Stimulated activated CD4-positive, alpha-beta T cell treated with anti-CD3 and anti-CD28 coated beads, Interleukin-12 subunit alpha, Interleukin-12 subunit beta, amount 100 ng/mL, for 48 hours (primary cell): ENCODE results near the gene LCLAT1.

Experiments used
- DNase-seq, 3 donors: peaks; one replicate each; pipeline ENCODE4 v3.0.0-alpha.2; 2020; ENCODE audit warnings: low read depth in 2 of 3, low spot score in 1 of 3

Gene LCLAT1

DNA sequence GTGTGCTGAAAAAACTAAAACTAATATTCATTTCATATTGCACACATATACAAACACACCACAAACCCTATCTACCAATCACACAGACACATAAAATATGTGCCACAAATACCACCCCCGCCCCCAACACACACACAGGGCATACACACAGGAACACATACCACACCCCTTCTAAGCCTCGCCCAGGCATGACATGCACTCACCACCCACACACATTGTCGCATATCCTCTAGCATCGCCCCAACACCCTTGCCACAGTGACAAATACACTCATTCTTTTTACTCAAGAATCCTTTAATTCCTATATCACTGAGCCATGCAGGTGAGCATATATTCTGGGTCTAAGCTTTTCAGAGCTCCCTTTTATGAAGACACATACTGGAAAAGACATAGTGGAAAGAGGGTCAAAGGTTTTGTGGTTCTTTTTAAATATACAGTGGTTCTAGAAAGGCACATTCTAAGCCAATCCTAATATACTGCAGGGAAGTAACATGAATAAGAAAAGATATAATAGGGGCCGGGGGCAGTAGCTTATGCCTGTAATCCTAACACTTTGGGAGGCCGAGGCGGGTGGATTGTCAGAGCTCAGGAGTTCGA lies 24.5 kb upstream of the LCLAT1 start:
- peak; percentile 77 to 84 (median 83) for DNase-seq

DNA sequence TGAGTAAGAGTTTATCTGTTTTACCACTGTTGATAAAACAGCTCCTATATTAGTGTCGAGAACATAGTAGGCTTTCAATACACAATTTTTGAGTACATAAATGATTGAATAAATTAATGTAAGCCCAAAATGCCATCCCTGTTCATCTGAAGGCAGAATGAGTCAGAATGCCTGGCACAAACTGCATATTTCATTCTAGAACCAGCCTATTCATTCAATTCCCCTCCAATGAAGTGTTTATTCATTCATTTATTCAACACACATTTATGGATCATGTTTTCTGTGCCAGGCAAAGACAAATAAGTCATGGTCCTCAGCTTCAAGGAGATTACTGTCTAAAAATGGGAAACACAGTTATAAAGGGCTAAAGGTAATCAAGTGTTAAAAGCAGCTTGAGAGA lies 22.8 kb upstream of the LCLAT1 start:
- no peak for DNase-seq

DNA sequence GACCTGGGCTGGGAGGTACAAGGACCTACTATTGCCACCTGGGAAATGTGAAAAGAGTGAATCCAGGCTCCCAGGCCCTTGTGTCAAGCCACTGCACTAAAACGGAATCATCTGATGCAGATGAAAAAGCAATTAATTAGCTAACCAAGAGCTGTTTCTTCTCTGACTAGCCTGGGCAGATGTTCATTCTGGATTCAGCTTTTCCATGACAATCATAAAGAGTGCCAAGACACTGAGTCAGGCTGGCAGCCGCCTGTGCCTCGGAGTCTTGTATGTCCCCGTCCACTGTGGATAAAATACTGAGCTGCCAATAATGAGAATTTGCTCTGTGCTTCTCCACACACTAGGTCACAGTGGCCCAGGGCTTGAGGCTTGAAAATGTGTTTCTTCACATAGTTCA lies 21.7 kb upstream of the LCLAT1 start:
- no peak for DNase-seq

DNA sequence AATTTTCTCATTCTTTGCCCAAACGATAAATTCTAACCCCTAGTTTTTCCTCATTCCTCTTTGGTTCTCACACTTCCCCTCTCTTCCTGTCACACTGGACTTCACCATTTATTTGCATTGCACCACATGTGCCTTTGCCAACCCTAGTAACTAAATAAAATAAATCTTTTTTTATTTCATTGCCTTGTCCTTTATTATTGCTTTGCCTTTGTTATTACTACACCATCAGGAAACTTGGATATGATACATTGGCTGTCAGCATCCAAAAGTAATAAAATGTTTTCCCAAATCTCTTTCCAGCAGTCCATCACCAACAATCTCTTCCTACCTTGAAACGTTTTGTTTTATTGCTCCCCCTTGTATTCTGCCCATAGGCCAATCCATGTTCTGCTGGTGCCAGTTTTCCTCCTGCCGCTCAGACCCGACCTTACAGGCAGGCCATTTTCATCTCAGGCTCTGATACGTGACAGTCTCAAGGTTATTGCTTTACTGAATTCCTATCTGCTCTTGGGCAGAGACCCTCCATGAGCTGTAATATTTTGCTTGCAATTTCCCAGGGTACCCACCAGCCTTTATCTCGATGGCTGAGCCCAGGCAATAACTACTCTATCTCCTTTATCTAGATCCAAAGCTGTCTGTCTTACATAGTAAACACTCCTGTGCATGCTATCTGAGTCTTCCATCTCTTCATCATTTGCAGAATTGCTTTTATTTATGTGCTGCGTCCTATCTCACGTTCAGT lies 19.3 kb upstream of the LCLAT1 start:
- DNase-seq: no peak

DNA sequence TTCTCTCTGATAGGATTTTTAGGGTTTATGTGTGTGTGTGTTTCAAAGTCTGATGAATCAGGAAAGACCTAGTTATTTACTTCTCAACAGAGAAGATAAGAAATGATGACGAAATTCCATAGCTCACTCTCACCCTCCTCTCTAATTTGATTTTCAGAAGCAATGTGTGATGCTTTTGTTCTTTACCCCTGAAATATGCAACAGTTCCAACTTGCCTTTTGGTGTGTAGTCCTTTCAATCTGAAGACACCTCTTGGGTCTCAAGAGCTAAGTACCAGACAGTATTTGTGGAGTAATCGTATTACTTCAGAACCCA lies 18.7 kb upstream of the LCLAT1 start:
- no peak for DNase-seq

DNA sequence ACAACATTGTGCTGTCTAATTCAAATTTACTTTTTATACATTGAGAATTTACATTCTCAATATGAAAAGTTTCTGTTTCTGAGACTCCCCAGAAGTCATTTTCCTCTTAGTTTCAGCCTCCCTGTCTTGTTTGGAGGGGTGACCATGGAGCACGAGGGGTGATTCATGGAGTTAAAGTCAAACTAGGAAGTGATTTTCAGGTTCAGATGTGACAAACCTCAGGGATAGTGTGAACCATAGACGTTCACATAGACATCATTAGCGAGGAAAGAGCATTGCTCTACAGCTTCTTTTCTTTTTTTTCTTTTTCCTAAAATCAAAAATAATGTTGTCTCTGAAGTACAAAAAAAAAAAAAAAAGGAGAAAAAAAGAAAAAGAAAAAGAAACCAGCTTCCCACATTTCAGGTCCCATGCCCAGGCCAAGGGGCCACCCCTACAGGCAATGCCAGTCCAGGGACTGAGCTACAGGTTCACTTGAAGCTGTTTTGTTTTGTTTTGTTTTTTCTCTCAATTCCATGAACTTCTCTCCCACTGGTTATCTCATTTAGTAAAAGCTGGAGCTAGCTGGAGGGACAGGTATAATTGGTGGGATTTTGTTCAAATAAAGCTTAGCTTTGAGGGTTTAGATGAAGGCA lies 18.1 kb upstream of the LCLAT1 start:
- no peak for DNase-seq

DNA sequence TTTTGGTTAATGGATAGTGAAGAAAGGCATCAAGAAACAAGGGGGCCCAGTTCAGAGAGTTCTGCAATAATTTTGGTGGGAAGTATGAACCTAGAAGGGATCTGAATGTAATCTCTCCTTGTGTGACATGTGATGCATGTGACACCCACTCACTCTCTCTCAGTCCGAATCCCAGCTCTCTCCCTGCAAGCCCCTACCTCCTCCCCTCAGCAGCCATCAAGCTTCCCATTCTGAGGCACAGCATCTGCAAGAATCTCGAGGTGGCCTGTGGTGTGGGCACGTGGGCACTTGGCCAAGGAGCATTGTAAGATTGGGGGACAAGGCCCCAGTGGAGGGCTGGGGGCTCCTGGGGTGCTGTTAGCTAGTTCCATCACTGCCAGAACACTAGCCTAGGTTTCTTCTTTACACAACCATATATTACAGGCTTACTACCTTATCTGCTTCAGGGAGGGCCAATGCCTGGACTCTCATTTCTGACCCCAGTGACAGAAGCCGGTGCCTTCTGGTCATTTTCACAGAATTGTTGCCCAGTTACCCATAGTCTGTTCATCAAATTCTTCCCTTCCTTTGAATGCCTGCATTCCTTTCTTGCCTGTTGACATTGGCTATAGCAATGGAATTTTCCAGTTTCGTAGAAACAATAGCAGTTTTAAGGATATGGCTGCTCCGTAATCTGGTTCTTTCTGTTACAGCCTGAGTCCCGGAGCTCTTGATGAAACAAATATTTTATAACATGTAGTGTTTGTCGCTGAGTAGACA lies 13.3 kb upstream of the LCLAT1 start:
- DNase-seq: no peak

DNA sequence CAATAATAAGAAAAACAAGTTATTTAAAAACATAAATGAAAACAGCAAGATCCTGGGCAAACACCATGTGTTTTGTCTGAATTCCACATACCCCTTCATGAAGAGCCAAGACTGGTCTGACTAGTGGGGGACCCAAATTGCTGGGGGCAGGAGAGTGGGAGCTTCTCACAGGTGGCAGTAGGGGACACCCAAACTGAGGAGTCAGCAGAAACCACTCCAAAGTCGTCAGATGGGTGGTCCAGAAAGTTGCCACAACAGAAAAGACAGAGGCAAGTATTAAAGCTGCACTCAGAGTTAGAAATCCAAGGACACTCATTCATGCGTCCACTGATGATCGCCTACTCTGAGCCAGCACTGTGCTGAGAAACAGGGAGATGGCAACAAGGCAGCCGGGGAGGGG lies 12.3 kb upstream of the LCLAT1 start:
- no peak for DNase-seq

DNA sequence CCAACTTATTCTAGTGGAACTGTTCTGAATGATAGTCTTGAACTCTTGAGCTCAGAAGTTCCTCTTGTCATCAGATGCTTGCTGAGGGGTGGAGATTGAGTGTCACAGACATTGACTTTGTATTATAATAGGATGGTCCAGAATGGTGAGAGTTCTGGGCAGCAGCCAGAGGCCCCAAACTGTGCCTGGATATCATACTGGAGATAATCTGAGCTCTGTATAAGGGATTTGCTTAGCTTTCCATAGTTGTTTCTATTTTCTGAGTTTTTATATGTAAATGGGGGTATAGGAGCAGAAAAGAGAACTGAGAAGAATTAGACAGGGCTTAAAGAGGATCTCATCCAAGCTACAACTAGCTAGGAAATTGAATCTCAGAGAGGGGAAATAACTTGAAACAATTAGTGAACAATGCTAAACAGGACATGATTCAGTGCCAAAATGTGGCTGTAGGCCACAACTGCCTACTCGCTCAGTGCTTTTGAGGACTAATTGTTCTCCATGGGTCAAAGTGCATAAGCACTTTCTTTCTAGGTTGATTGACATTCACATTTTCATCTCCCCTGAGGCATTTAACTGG lies 10.1 kb upstream of the LCLAT1 start:
- no peak for DNase-seq

DNA sequence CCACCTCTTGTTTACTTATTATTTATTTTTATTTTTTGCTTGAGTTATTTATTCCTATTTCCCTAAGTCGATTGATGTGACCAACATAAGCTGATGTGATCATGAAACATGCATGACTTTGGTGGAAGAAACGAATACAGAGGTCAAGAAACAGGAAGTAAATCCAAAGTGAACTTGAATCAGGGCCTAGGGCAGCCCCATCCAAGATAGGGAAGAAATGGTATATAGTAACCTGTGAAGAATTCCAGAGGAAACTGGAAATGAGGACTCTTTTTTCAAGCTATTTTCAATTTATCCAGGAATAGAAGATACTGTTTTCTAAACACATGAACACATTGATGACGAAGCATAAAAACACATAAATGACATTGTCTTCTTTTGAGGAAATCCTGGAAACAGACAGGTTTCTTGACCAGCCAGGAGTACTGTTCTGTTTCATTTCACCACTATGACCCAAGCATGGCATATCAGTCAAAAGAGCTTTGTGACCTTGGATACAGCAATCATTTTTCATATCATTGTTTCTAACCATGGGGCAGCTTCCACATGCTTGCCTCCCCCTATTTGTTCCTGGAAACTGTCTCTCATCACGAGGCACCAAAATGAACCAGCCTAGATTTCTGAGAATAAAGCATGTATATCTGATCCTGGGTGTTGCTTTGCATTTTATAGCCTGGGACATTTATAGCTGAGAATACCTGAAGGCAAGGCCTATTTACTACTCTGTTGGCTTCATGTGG lies 9.1 kb upstream of the LCLAT1 start:
- no peak for DNase-seq

DNA sequence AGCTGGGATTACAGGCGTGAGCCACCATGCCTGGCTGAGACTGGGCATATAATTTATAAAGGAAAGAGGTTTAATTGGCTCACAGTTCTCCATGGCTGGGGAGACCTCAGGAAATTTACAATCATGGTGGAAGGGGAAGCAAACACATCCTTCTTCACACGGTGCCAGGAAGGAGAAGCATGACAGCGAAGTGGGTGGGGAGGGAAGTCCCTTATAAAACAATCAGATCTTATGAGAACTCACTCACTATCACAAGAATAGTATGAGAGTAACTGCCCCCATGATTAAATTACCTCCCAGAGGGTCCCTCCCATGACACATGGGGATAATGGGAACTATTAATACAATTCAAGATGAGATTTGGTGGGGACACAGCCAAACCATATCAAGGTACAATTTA lies 7.8 kb upstream of the LCLAT1 start:
- no peak for DNase-seq

DNA sequence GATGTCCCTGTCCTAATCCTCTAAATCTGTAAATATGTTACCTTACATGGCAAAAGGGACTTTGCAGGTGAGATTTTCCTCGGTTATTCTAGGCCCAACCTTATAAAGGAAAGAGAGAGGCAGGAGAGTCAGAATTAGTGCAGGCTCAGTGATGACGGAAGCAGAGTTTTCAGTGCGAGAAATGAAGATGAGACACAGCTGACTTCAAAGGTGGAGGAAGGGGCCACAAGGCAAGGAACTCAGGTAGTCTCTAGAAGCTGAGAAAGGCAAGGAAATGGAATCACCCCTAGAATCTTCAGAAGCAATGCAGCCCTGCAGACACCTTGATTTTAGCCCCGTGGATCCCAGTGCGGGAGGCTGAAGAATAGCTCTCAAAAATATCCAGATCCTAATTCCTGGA lies 7.2 kb upstream of the LCLAT1 start:
- no peak for DNase-seq

DNA sequence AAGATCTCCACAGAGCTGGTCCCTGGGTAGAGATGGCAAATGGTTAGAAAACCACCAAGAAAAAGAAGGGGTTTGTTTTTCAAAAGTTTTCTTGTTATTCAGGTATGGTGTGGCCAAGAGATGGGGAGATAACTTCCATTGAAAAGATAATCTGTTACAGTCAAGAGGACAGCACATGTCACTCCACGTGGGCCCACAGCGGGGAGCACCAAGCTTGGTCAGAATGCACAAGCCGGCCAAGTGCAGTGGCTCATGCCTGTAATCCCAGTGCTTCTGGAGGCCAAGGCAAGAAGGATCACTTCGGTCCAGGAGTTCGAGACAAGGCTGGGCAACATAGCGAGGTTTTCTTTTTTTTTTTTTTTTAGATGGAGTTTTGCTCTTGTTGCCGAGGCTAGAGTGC lies 6.0 kb upstream of the LCLAT1 start:
- DNase-seq: no peak

DNA sequence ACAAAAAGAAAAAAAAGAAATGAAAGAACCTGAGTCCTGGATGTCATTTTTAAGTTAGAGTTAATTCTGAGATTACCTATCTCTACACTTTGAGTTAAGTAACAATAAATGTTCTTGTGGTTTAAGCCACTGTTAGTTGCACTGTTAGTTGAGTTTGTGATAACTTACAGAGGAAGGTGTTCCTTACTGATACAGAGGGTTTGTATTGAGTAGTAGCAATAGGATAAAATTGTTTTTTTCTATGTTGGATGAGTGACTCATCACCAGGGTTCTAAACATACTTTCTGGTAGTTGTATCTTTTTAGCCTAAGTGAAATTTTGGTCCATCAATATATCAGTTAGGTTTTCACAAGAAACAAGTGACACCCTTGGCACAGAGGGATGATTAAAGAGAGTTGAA lies 4.0 kb upstream of the LCLAT1 start:
- no peak for DNase-seq

DNA sequence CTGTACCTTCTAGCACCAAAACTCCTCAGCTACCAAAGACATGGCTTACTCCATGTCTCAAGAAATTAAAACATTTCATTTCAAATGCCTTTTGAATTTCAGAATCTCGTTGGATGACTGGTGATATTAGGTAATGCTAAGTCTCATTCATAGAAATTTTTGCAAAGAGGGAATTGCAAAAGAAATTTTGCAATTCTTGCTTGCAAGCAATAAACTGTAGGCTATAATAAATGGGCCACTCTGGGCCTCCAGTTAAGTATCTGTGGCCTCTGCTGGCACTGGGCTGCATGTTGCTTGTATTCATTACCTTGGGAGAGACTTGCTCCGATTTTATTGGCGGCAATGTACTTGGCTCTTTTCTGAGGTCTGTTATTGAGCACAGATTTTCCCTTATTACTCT lies 2.8 kb upstream of the LCLAT1 start:
- DNase-seq: no peak

DNA sequence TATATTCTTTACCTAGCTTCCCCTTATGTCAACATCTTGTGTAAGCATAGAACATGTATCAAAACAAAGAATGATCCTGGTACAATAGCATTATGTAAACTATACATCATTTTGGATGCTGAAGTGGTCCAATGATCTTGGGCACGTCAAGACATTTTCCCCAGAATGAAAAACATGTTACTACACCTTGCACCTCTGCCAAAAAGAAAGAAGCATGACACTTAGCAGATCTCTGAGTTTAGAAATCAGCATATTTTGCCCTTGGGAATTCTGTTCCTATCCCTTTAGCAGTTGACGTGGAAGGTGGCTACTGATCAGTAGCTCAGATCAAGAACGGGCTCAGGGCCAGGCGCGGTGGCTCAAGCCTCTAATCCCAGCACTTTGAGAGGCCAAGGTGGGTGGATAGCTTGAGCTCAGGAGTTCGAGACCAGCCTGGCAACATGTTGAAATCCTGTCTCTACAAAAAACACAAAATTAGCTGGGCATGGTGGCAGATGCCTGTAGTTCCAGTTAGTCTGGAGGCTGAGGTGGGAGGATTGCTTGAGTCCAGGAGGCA lies 1.7 kb upstream of the LCLAT1 start:
- DNase-seq: no peak

DNA sequence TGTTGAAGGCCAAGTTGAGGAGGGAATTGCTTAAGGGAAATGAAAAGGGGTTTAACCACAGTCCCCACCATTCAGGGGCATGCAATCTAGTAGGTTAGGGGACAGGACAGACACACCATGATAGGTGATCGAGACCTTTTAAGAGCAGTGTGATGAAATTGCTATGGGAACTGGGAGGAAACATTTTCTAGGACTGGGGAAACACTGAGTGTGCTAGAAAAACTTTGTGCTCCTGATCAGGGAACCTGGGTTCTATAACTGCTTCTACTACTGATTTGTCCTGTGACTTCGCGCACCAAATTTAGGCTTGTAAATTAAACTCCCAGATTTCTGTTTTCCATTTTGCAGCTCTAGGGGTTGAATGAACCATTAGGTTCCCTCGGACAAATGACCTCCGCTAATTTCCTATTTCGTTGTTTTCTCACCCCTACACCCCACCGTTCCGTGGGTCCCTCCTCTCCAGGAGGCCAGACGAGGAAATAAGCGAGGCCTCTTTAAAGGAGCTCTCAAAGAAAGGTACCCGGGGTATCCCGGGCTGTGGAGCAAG lies 371 bp upstream of the LCLAT1 start:
- no peak for DNase-seq

DNA sequence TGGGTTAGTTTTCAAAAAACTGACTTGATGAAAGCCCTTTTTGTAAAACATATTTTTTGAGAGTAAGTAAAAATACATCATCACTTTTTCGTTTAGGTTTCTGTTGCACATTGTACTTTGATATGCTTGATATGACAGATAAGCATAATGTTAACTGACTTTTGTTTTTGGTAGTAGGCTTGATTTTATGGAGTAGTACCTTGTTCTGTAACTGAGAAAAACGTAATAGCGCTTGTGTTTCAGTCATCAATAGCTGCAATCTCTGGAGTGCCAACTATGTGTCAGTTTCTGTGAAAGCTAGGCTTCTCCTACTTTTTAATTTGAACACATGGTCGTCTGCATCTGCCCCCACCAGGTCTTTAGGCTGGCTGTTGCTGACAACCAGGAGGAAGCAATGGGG lies 1.3 kb downstream of the LCLAT1 start:
- DNase-seq: no peak

DNA sequence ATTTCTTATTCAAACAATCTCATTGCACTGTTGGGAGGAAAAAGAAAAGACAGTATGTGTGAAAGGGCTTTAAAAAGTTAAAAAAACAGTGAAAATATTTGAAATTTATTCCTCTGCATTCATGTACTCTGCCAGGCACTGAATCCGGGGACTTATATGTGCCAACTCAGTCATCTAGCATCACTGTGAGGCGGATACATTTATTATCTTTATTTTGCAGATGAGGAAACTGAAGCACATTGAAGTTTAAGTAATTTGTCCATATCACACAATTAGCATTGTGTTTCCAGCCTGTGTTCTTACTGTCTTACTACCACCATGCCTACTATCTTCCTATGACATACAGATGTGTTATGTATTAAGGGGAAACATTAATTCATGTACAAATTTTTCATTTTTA lies 1.8 kb downstream of the LCLAT1 start:
- DNase-seq: no peak

DNA sequence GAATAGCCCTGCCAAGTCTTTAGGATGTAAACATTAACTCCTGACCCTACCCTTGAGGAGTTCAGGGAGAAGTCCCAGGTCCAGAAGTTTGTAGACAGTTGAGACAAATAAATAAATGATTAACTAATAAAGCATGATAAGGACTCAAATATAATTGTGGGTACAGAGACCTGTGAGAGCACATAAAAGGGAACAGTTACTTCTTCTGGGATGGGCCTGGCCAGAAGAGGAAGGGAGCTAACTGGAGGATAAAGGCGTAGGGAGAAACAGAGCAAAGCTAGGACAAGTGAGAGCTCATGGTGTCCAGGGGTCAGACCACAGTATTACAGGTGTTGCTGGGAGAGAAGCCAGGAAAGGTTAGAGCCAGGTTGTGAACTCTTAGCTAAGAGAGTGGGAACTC lies 3.0 kb downstream of the LCLAT1 start:
- DNase-seq: no peak

DNA sequence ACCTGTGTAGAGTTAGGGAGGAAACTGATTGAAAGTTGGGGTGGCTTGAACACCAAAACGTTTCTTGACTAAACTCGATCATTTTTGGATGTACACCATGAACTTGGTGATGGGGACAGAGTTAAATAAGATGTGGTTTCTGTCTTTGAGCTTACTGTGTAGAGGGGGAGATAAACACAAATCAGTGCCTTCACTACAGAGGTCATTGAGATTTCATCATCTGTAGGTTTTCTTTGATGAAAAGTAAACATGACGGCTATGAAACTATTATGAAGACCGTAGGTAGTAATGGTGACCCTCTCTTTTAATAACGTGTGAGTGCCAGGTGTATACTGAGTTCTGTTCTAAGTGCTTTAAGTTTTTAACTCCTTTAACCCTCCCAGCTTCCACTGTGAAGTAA lies 6.5 kb downstream of the LCLAT1 start:
- DNase-seq: no peak
